HG03571 (cell line): Measurements from ENCODE around the gene PACRG.

Experiments used
- ATAC-seq: cut with Tn5 transposase; IDR thresholded peaks from one replicate; pipeline ENCODE4 v1.9.1; 2021; ENCODE audit not compliant: unreplicated experiment

Gene PACRG

GRCh38 chr6:163323705-163324104 lies 595.9 kb downstream of the PACRG start:
- ATAC-seq = no peak

GRCh38 chr6:163324326-163324687 lies 596.5 kb downstream of the PACRG start:
- no peak for ATAC-seq

- ATAC-seq = no peak
Measured at GRCh38 chr6:163324688-163325389, 597.1 kb downstream of the PACRG start.

GRCh38 chr6:163325390-163325784 lies 597.6 kb downstream of the PACRG start:
- ATAC-seq = no peak

- no peak for ATAC-seq
Measured at GRCh38 chr6:163327165-163327880, 599.5 kb downstream of the PACRG start.

- no peak for ATAC-seq
Measured at GRCh38 chr6:163327921-163328320, 600.1 kb downstream of the PACRG start.

GRCh38 chr6:163328411-163328810 lies 600.6 kb downstream of the PACRG start:
- no peak for ATAC-seq

- no peak for ATAC-seq
Measured at GRCh38 chr6:163329991-163330390, 602.2 kb downstream of the PACRG start.

GRCh38 chr6:163331245-163331644 lies 603.5 kb downstream of the PACRG start:
- no peak for ATAC-seq

GRCh38 chr6:163332575-163332974 lies 604.8 kb downstream of the PACRG start:
- no peak for ATAC-seq

- no peak for ATAC-seq
Measured at GRCh38 chr6:163333038-163333437, 605.3 kb downstream of the PACRG start.

GRCh38 chr6:163333701-163334663 lies 606.2 kb downstream of the PACRG start:
- ATAC-seq = no peak

GRCh38 chr6:163335056-163335455 lies 607.3 kb downstream of the PACRG start:
- no peak for ATAC-seq

GRCh38 chr6:163335671-163336545 lies 608.1 kb downstream of the PACRG start:
- no peak for ATAC-seq

- no peak for ATAC-seq
Measured at GRCh38 chr6:163336961-163337360, 609.2 kb downstream of the PACRG start.

- no peak for ATAC-seq
Measured at GRCh38 chr6:163337958-163338357, 610.2 kb downstream of the PACRG start.

GRCh38 chr6:163338671-163339405 lies 611.1 kb downstream of the PACRG start:
- ATAC-seq = no peak

GRCh38 chr6:163339466-163339865 lies 611.7 kb downstream of the PACRG start:
- ATAC-seq = no peak

- ATAC-seq = no peak
Measured at GRCh38 chr6:163340201-163340887, 612.6 kb downstream of the PACRG start.
